Measurements from ENCODE around the gene GDAP1L1. TPM values are rescaled to one million over a fixed set of nuclear protein-coding genes. Genes with fewer than 3 reads are reported as not detected.
"Not testable (repeated sequence)": the region's sequence is repeated elsewhere in the genome, so short reads cannot be mapped to it uniquely, and the experiment has no call there.

GDAP1L1 gene
- total RNA-seq, 2 donors from 2014 or later = not detected

DNA sequence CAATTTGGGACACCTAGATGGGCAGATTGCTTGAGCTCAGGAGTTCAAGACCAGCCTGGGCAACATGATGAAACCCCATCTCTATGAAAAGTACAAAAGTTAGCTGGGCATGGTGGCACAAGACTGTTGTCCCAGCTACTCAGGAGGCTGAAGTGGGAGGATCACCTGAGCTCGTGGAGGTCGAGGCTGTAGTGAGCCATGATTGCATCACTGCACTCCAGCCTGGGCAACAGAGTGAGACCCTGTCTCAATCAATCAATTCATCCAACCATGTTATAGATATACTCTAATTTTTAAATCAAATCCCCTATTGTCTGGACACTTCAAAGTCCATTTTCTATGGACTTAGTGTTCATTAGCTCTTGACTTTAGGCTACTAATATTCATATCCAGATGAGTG lies 10.3 kb upstream of the GDAP1L1 start:
- intact Hi-C loops (cut with DNase I, micrococcal nuclease); DNase-seq; ATAC-seq: not testable (repeated sequence)

- DNase-seq = no peak
- intact Hi-C loops (cut with DNase I, micrococcal nuclease) = no loop called here
- ATAC-seq = no peak
These were observed 5.3 kb upstream of the GDAP1L1 start for GRCh38 chr20:44241796-44242195.

DNA sequence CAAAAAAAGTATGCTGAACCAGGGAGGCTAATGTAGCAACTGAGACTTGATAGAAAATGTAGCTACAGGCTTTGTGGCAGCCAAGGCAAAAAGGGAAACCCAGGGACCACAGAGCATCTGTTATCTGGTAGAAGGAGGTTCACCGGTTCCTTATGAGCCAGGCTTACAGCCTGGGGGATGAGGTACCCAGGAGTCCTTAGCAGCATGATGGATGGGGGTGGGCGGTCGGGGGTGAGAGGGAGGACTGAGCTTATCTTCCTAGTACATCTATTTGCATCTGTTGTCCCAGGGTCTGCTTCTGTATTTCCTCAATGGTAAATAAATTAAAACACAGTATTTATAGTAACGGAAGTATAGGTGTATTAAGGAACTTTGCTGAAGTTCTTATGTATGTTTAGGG lies 1.1 kb upstream of the GDAP1L1 start:
- DNase-seq (no peak), ATAC-seq (no peak)
- intact Hi-C loops (cut with DNase I, micrococcal nuclease) = no loop called here

DNA sequence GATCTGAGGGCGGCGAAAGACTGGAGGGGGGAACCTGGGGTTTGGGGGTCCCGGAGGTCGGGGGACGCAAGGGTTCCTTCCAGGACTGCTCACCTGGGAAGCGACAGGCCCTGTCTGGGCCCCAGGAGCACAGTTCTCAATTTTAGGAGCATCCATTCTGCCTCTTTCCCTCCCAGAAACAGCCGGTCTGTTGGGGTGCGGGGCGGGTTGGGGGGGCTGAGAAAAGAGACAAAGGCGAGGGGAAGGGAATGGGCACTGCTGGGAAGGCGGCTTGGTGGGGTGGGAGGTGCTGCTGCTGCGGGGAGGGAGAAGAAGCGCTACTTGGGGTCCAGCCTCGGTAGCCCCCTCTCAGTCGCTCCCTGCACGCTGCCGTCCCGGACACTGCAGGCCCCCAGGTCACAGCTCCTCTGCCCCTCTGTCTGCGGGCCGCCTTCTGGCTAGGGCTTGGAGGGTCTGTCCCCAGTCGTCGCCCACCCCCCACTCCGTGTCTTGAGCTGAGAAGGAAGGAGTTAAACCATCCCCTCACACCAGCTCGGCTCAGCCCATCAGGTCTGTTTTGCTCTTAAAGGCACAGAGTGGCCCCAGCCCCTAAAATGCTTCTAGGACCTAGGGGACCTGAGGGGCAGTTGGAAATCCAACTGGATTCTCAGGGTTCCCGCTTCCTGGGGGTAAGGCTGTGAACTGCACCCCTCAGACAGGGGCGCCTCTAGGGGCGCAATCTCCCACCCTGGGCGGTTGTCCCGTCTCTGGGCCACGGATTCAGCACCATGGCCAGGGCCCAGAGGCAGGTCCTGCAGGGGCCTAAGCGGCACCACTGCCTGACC lies 690 bp downstream of the GDAP1L1 start:
- DNase-seq (no peak), ATAC-seq (no peak)
- intact Hi-C loops (cut with DNase I, micrococcal nuclease) = no loop called here

DNA sequence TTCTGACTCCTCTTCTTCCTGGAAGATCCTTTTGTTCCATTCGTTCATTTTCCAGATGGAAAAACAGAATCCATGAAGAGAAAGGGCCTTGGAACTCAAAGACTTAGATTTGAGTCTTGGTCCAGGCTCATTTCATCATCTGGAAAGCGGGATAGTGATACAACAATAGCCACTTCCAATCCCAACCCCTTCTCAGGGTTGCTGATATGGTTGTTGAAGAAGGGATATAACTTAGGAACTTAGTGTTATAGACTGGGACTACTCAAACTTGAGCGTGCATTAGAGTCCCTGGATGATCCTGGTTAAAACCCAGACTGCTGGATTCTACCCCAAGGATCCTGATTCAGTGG lies 1.3 kb downstream of the GDAP1L1 start:
- DNase-seq = no peak
- intact Hi-C loops (cut with DNase I, micrococcal nuclease) = no loop called here
- ATAC-seq = no peak

GRCh38 chr20:44251284-44251683 lies 4.2 kb downstream of the GDAP1L1 start:
- intact Hi-C loops (cut with DNase I, micrococcal nuclease) = no loop called here
- ATAC-seq = no peak
- no peak for DNase-seq

DNA sequence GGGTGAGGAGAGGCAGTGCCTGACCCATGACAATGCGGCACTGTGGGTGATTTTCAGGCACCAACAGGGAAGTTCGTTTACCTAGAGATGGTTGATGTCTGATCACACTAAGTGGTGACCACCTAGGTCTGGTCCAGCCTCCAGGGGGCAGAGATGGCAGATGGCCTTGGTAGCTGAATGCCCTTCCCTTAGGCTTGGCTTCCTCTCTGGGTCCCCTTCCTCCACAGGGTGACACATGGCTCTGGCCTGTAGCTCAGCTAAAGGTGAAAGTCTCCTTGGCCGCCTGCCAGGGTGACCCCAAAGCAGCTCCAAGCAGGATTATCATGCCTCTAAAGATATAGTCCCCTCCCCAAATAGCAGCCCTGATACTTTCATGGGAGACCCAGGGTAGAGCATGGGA lies 6.4 kb downstream of the GDAP1L1 start:
- intact Hi-C loops (cut with DNase I, micrococcal nuclease) = no loop called here
- ATAC-seq = no peak
- DNase-seq = no peak

- DNase-seq = no peak
- no peak for ATAC-seq
- intact Hi-C loops (cut with DNase I, micrococcal nuclease) = no loop called here
These were observed 7.0 kb downstream of the GDAP1L1 start for GRCh38 chr20:44254073-44254472.

- intact Hi-C loops (cut with DNase I, micrococcal nuclease) = no loop called here
- ATAC-seq (no peak), DNase-seq (no peak)
These were observed 8.8 kb downstream of the GDAP1L1 start for GRCh38 chr20:44255942-44256341.

DNA sequence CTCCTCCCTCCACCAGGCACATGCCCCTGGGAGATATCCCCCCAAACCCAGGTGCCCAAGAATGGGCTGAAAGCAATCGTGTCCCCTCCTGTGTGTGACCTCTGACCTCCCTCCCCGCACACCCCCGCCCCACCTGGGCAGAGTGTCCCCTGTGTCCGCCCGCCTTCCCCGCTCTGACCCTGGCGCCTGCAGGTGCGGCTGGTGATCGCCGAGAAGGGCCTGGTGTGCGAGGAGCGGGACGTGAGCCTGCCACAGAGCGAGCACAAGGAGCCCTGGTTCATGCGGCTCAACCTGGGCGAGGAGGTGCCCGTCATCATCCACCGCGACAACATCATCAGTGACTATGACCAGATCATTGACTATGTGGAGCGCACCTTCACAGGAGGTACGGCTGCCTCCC lies 9.9 kb downstream of the GDAP1L1 start:
- DNase-seq (no peak), ATAC-seq (no peak)
- intact Hi-C loops (cut with DNase I, micrococcal nuclease) = no loop called here

DNA sequence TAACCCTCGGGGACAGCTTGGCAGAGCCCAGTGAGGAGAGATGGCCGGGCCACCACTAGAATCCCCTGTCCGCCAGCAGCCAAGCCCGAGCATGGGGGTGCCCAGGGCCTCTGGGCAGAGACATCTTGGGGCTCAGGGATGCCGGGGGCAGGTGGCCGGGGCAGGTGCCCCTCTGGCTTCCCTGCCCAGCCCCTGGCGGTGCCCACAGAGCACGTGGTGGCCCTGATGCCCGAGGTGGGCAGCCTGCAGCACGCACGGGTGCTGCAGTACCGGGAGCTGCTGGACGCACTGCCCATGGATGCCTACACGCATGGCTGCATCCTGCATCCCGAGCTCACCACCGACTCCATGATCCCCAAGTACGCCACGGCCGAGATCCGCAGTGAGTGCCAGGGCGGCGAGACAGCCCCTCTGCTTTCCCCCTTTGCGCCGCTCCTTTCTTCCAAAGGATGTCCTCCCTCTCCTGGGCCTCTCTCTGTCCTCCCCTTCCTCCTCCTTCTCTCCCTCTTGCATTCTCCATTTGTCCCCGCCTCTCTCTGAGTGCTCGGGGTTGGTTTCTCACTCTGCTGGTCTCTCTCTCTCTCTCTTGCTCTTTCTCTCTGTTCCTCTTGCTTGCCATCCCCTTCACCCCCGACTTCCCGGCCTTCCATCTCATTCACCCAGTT lies 11.2 kb downstream of the GDAP1L1 start:
- no peak for DNase-seq
- intact Hi-C loops (cut with DNase I, micrococcal nuclease) = no loop called here
- no peak for ATAC-seq

GRCh38 chr20:44264287-44264686 lies 17.2 kb downstream of the GDAP1L1 start:
- intact Hi-C loops (cut with DNase I, micrococcal nuclease) = no loop called here
- DNase-seq = no peak
- ATAC-seq = no peak

DNA sequence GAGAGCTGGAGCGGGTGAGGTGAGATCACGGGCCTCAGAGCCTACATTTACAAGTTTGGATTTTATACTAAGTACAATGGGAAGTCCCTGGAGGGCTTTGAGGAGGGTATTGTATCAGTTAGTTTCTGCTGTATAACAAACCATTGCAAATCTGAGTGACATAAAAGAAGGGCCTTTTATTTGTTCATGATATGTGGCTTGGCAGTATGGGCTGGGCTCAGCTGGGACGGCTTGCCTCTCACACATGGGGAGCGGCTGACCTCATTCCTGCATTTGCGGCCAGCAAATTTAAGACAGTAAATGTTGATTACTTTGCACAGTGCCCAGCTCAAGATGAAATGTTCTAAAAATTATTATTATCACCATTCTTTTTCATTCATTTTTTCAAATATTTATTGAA lies 21.7 kb downstream of the GDAP1L1 start:
- ATAC-seq = no peak
- intact Hi-C loops (cut with DNase I, micrococcal nuclease) = no loop called here
- DNase-seq = no peak

DNA sequence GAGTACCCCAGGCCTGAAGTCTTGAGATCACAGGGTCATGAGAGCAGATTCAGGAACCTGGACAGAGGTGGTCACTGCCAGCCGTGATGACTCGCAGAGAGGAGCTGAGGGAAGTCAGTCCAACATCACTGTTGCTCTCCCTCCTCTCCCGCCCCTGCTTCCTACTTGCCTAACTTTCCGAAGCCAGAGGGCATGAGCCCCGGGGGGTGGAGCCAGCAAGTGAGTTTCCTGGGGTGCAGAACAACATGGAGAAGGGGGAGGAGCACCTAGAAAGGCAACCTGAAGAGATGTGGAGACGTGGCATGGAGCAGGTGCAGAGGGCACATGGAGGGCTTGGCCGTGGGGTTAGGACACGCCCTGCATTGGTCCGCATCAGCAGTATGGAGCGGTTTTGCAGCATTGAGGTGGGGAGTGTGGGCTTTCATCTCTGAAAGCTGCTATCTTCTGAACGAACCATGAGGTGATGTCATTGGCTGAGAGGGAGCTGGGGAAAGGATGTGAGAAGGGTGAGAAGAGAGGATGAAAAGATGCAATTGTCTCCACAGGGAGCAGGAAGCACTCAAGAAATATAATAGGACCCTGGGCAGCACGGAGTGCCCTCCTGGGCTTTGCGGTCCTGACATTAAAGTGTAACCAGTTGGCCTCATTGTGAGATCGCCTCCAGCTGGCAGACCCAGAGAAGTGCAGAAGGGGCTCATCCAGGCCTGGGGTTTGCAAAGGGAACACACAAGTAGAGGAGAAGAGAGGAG lies 25.0 kb downstream of the GDAP1L1 start:
- intact Hi-C loops (cut with DNase I, micrococcal nuclease) = no loop called here
- ATAC-seq = no peak
- DNase-seq = no peak

GRCh38 chr20:44273231-44274215 lies 26.4 kb downstream of the GDAP1L1 start:
- DNase-seq = no peak
- ATAC-seq = no peak
- intact Hi-C loops (cut with DNase I, micrococcal nuclease) = no loop called here

- ATAC-seq = no peak
- intact Hi-C loops (cut with DNase I, micrococcal nuclease) = no loop called here
- no peak for DNase-seq
These were observed 27.4 kb downstream of the GDAP1L1 start for GRCh38 chr20:44274303-44275017.

- DNase-seq = no peak
- intact Hi-C loops (cut with DNase I, micrococcal nuclease) = no loop called here
- ATAC-seq = no peak
These were observed 32.1 kb downstream of the GDAP1L1 start for GRCh38 chr20:44279228-44279627.

GRCh38 chr20:44280387-44280786 lies 33.3 kb downstream of the GDAP1L1 start:
- ATAC-seq (peak; percentile 55), DNase-seq (no peak)
- intact Hi-C loops (cut with DNase I, micrococcal nuclease) = no loop called here

All from left colon (tissue), 2 donors.